ENCODE measurements around the gene TM9SF2. TPM values are rescaled to one million over a fixed set of nuclear protein-coding genes. Genes with fewer than 3 reads are reported as not detected.

The TM9SF2 gene
- total and polyA plus RNA-seq, 4 experiments from 2014 or later = 60.0 to 126 (median 83.1) TPM

DNA sequence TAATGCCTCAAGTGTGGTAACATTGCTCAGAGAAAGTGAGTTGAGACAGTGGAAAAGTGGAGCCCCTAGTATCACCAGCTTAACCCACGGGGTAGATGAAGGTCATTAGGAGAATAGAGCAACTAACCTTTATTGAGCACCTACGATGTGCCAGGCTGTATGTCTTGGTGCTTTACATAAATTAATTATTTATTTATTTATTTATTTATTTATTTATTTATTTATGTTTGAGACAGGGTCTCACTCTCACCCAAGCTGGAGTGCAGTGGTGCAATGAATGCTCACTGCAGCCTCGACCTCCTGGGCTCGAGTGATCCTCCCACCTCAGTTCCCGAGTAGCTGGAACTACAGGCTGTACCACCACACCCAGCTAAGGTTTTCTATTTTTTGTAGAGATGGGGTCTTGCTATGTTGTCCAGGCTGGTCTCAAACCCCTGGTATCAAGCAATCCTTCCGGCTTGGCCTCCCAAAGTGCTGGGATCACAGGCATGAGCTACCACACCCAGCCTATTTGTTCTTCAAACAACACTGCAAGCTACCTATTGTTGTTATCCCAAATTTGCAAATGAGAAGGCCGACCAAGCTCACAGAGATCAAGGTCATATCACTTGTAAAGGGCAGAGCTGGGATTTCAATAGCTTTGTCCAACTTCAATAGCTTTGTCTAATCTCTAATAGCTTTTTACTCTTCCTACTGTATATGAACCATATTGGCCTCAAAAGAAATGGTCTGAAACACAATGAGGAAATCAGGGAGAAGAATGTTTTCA lies 79.4 kb downstream of the TM9SF2 start:
- Histone ChIP-seq H3K4me3 (ENCODE audit: low read length in 2 of 2) (no peak overlapping the region), H3K4me1 (ENCODE audit: insufficient read depth, low read length) (no peaks in the 10 kb centered on the region), H3K9me3 (ENCODE audit: control insufficient read depth in 1 of 2, low read length in 2 of 2) (no peaks in the 10 kb centered on the region), H3K36me3 (ENCODE audit: insufficient read depth, low read length) (no peaks in the 10 kb centered on the region), H3K27ac (ENCODE audit: low read depth, low read length) (no peak overlapping the region), H3K27me3 (ENCODE audit: insufficient read depth, low read length) (no peaks in the 10 kb centered on the region)
- intact Hi-C loops (cut with micrococcal nuclease) = no loop called here
- H3K36me3 Mint-ChIP-seq = no peaks in the 10 kb centered on the region
- ChIA-PET POLR2A (ENCODE audit: partially characterized antibody) (no interaction called here), CTCF (ENCODE audit: partially characterized antibody) (interaction anchor here (0.8 to 4.5 kb wide), 7 partner anchors 8 to 39 kb away, joined by 3 to 30 read pairs (median 8); partner anchors contain the start of gene CLYBL)
- peaks cover 0 to 9% (median 3%) of the 10 kb centered on the region in 4 donors for H3K4me1 Mint-ChIP-seq
- H3K27ac Mint-ChIP-seq = no peak overlapping the region
- H3K27me3 Mint-ChIP-seq = peaks cover 0 to 2% of the 10 kb centered on the region in 2 donors
- no peaks in the 10 kb centered on the region for H3K9me3 Mint-ChIP-seq
- no peak overlapping the region for H3K4me3 Mint-ChIP-seq
- no peak for DNase-seq

DNA sequence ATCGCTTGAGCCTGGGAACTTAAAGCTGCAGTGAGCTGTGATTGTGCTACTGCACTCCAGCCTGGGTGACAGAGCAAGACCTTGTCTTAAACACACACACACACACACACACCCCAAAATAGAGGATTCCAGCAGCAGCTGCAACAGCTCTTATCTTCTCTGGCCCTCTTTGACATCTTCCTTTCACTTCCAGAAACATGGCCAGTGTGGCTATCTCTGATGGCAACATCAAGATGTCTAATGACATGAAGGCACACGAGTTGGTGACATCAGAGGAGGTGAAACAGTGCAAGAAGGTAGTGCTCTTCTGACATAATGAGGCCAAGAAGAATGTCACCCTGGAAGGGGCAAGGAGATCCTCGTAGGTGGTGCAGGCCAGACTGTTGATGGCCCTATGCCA lies 81.2 kb downstream of the TM9SF2 start:
- no peaks in the 10 kb centered on the region for H3K36me3 Mint-ChIP-seq
- Histone ChIP-seq H3K4me3 (ENCODE audit: low read length in 2 of 2) (no peak overlapping the region), H3K4me1 (ENCODE audit: insufficient read depth, low read length) (no peaks in the 10 kb centered on the region), H3K27me3 (ENCODE audit: insufficient read depth, low read length) (no peaks in the 10 kb centered on the region), H3K27ac (ENCODE audit: low read depth, low read length) (no peak overlapping the region), H3K36me3 (ENCODE audit: insufficient read depth, low read length) (no peaks in the 10 kb centered on the region), H3K9me3 (ENCODE audit: control insufficient read depth in 1 of 2, low read length in 2 of 2) (no peaks in the 10 kb centered on the region)
- H3K27ac Mint-ChIP-seq = no peak overlapping the region
- CTCF ChIA-PET (ENCODE audit: partially characterized antibody) = interaction anchor here (1.0 kb wide), 1 partner anchor 28 kb away, joined by 3 read pairs; no protein-coding TSS in a partner anchor
- no peaks in the 10 kb centered on the region for H3K9me3 Mint-ChIP-seq
- intact Hi-C loops (cut with micrococcal nuclease) = no loop called here
- no peak overlapping the region for H3K4me3 Mint-ChIP-seq
- DNase-seq = no peak
- H3K4me1 Mint-ChIP-seq = peaks cover 0 to 9% (median 3%) of the 10 kb centered on the region in 4 donors
- peaks cover 0 to 2% of the 10 kb centered on the region in 2 donors for H3K27me3 Mint-ChIP-seq
- POLR2A ChIA-PET (ENCODE audit: partially characterized antibody) = no interaction called here

DNA sequence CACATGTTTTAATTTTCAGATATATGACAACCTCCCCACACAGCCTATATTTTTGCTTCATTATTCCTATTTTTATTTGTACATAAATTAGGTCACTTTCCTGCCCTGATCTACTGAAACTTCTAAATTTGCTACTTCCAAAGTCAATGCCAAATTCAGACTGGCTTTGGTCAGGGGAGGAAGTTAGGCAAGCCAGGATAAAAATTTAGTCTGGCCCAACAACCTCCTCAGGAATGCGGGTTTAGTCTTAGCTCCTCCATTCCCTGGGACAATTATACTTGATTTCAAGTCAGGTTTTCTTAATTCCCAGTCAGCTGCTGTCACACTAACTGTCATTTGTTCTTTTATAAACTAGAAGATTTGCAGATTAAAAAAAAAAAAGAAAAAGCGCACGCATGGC lies 84.3 kb downstream of the TM9SF2 start:
- Histone ChIP-seq H3K4me3 (ENCODE audit: low read length in 2 of 2) (no peak overlapping the region), H3K9me3 (ENCODE audit: control insufficient read depth in 1 of 2, low read length in 2 of 2) (no peaks in the 10 kb centered on the region), H3K27me3 (ENCODE audit: insufficient read depth, low read length) (no peaks in the 10 kb centered on the region), H3K36me3 (ENCODE audit: insufficient read depth, low read length) (no peaks in the 10 kb centered on the region), H3K27ac (ENCODE audit: low read depth, low read length) (no peak overlapping the region), H3K4me1 (ENCODE audit: insufficient read depth, low read length) (no peaks in the 10 kb centered on the region)
- Mint-ChIP-seq H3K36me3 (no peaks in the 10 kb centered on the region), H3K4me1 (no peaks in the 10 kb centered on the region), H3K27ac (no peak overlapping the region), H3K4me3 (no peak overlapping the region), H3K9me3 (no peaks in the 10 kb centered on the region), H3K27me3 (peaks cover 0 to 2% of the 10 kb centered on the region in 2 donors)
- DNase-seq = no peak
- intact Hi-C loops (cut with micrococcal nuclease) = no loop called here
- ChIA-PET CTCF (ENCODE audit: partially characterized antibody) (no interaction called here), POLR2A (ENCODE audit: partially characterized antibody) (no interaction called here)

DNA sequence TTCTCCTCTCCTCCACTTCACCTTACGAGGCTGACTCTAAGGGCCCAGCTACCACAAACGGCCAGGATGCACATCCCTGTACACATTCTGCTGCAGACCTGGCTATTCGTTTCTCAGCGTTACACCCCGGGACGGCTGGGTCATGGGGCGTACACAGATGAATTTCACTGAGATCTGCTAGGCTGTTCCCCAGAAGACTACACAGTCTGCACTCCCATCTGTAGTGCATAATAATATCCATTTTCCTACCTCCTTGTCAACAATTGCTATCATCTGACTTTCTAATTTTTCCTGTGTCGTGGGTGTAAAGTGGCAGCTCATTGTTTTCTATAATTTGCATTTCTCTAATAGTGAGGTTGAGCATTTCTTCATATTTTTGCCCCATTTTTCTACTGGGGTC lies 85.7 kb downstream of the TM9SF2 start:
- no peaks in the 10 kb centered on the region for H3K9me3 ChIP-seq (ENCODE audit: control insufficient read depth in 1 of 2, low read length in 2 of 2)
- ChIA-PET POLR2A (ENCODE audit: partially characterized antibody) (no interaction called here), CTCF (ENCODE audit: partially characterized antibody) (no interaction called here)
- Mint-ChIP-seq H3K4me1 (no peaks in the 10 kb centered on the region), H3K4me3 (no peak overlapping the region), H3K9me3 (no peaks in the 10 kb centered on the region), H3K27me3 (peaks cover 0 to 2% of the 10 kb centered on the region in 2 donors), H3K27ac (no peak overlapping the region), H3K36me3 (no peaks in the 10 kb centered on the region)
- no peaks in the 10 kb centered on the region for H3K36me3 ChIP-seq (ENCODE audit: insufficient read depth, low read length)
- no peak for DNase-seq
- intact Hi-C loops (cut with micrococcal nuclease) = no loop called here
- H3K4me1 ChIP-seq (ENCODE audit: insufficient read depth, low read length) = no peaks in the 10 kb centered on the region
- H3K27me3 ChIP-seq (ENCODE audit: insufficient read depth, low read length) = no peaks in the 10 kb centered on the region
- H3K27ac ChIP-seq (ENCODE audit: low read depth, low read length) = no peak overlapping the region
- H3K4me3 ChIP-seq (ENCODE audit: low read length in 2 of 2) = no peak overlapping the region

DNA sequence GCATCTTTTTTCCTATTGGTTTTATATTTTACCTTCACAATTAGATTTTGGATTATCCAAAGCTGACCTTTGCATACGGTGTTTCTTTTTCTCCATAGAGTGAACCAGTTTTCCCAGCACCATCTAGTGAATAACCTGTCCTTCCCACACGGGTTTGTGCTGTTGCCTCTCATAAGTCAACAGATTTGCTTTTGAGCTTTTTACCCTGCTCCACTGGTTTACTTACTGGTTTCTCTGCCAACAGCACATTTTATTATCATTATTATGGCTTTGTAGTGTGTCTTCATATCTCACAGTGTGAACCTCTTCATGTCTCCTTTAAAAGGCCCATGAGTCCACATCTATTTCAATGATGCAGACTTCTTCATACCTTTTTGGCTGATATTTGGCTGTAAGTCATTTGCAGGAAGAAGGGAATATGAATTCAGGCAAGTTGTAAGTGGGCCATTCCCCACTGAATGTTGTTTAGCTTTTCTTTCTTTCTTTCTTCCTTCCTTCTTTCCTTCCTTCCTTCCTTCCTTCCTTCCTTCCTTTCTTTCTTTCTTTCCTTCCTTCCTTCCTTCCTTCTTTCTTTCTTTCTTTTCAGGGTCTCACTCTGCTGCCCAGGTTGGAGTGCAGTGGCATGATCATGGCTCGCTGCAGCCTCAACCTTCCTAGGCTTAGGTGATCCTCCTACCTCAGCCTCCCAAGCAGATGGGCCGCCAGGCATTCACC lies 86.8 kb downstream of the TM9SF2 start:
- Mint-ChIP-seq H3K9me3 (peaks cover 0 to 2% (median 0%) of the 10 kb centered on the region in 8 donors), H3K36me3 (no peaks in the 10 kb centered on the region), H3K27me3 (peaks cover 2% of the 10 kb centered on the region in 2 donors), H3K27ac (no peak overlapping the region), H3K4me1 (no peaks in the 10 kb centered on the region), H3K4me3 (no peak overlapping the region)
- Histone ChIP-seq H3K27me3 (ENCODE audit: insufficient read depth, low read length) (no peaks in the 10 kb centered on the region), H3K4me1 (ENCODE audit: insufficient read depth, low read length) (no peaks in the 10 kb centered on the region), H3K4me3 (ENCODE audit: low read length in 2 of 2) (no peak overlapping the region), H3K27ac (ENCODE audit: low read depth, low read length) (no peak overlapping the region), H3K9me3 (ENCODE audit: control insufficient read depth in 1 of 2, low read length in 2 of 2) (no peaks in the 10 kb centered on the region), H3K36me3 (ENCODE audit: insufficient read depth, low read length) (no peaks in the 10 kb centered on the region)
- ChIA-PET POLR2A (ENCODE audit: partially characterized antibody) (no interaction called here), CTCF (ENCODE audit: partially characterized antibody) (interaction anchor here (2.6 kb wide), 1 partner anchor 9 kb away, joined by 12 read pairs; no protein-coding TSS in a partner anchor)
- DNase-seq = no peak
- intact Hi-C loops (cut with micrococcal nuclease) = no loop called here

DNA sequence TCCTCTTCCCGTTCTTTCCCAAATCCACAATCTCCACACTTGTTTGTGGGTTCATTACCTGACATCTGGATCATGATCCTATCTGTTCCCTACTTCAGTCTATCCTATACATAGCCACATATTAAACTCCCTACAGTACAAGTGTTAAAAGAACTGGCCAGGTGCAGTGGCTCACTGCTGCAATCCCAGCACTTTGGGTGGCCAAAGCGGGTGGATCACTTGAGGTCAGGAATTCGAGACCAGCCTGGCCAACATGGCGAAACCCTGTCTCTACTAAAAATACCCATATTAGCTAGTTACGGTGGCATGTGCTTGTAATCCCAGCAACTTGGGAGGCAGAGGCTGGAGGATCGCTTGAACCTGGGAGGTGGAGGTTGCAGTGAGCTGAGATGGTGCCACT lies 88.3 kb downstream of the TM9SF2 start:
- Mint-ChIP-seq H3K27ac (no peak overlapping the region), H3K36me3 (no peaks in the 10 kb centered on the region), H3K27me3 (peaks cover 2% of the 10 kb centered on the region in 2 donors), H3K4me1 (no peaks in the 10 kb centered on the region), H3K9me3 (peaks cover 0 to 2% (median 0%) of the 10 kb centered on the region in 8 donors), H3K4me3 (no peak overlapping the region)
- Histone ChIP-seq H3K4me1 (ENCODE audit: insufficient read depth, low read length) (no peaks in the 10 kb centered on the region), H3K36me3 (ENCODE audit: insufficient read depth, low read length) (no peaks in the 10 kb centered on the region), H3K27me3 (ENCODE audit: insufficient read depth, low read length) (no peaks in the 10 kb centered on the region), H3K4me3 (ENCODE audit: low read length in 2 of 2) (no peak overlapping the region), H3K27ac (ENCODE audit: low read depth, low read length) (no peak overlapping the region), H3K9me3 (ENCODE audit: control insufficient read depth in 1 of 2, low read length in 2 of 2) (no peaks in the 10 kb centered on the region)
- ChIA-PET POLR2A (ENCODE audit: partially characterized antibody) (no interaction called here), CTCF (ENCODE audit: partially characterized antibody) (interaction anchor here (2.6 kb wide), 1 partner anchor 10 kb away, joined by 12 read pairs; no protein-coding TSS in a partner anchor)
- DNase-seq = no peak
- intact Hi-C loops (cut with micrococcal nuclease) = no loop called here

DNA sequence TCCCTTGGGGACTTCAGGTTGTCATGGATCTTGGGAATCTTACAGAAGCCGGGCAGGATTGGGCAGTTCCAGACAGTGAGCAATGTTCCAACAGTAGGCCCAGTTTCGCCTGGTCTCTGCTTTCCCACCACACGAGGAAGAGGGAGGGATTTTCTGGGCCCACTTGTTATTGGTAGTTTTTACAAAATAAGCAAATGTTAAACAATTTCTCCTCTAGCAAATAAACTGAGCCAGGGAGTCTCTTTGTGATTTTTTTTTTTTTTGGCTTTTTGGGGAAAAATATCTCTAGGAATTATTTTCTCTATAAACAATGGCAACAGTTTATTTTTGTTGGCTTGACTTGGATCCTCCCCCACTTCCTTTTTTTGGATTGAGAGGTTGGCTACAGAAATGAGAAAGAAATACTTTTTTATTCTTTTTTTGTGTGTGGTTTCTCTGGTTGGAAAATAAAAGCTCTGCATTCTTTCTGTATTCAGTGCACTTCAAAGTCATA lies 89.3 kb downstream of the TM9SF2 start:
- H3K27me3 ChIP-seq (ENCODE audit: insufficient read depth, low read length) = no peaks in the 10 kb centered on the region
- Mint-ChIP-seq H3K27me3 (peaks cover 0 to 2% of the 10 kb centered on the region in 2 donors), H3K9me3 (peaks cover 0 to 2% (median 0%) of the 10 kb centered on the region in 8 donors), H3K27ac (no peak overlapping the region), H3K4me3 (no peak overlapping the region), H3K36me3 (no peaks in the 10 kb centered on the region), H3K4me1 (no peaks in the 10 kb centered on the region)
- POLR2A ChIA-PET (ENCODE audit: partially characterized antibody) = no interaction called here
- no peaks in the 10 kb centered on the region for H3K9me3 ChIP-seq (ENCODE audit: control insufficient read depth in 1 of 2, low read length in 2 of 2)
- no peak for DNase-seq
- intact Hi-C loops (cut with micrococcal nuclease) = no loop called here
- CTCF ChIA-PET (ENCODE audit: partially characterized antibody) = interaction anchor here (1.3 kb wide), 1 partner anchor 61 kb away, joined by 3 read pairs; no protein-coding TSS in a partner anchor
- no peaks in the 10 kb centered on the region for H3K36me3 ChIP-seq (ENCODE audit: insufficient read depth, low read length)
- no peaks in the 10 kb centered on the region for H3K4me1 ChIP-seq (ENCODE audit: insufficient read depth, low read length)
- H3K27ac ChIP-seq (ENCODE audit: low read depth, low read length) = no peak overlapping the region
- H3K4me3 ChIP-seq (ENCODE audit: low read length in 2 of 2) = no peak overlapping the region

All from CD4-positive, alpha-beta memory T cell (primary cell).